HG03520 (cell line): Measurements from ENCODE around the gene DOLPP1.

Source experiments
- ATAC-seq: cut with Tn5 transposase; IDR thresholded peaks from one replicate; pipeline ENCODE4 v1.9.1; 2021; ENCODE audit warnings: mild to moderate bottlenecking, moderate library complexity; ENCODE audit not compliant: unreplicated experiment

Gene DOLPP1

GRCh38 chr9:129063061-129063460, 17.9 kb upstream of the DOLPP1 start:
- ATAC-seq, result no peak

GRCh38 chr9:129064499-129064908, 16.4 kb upstream of the DOLPP1 start:
- ATAC-seq, result no peak

GRCh38 chr9:129068110-129068509, 12.8 kb upstream of the DOLPP1 start:
- ATAC-seq, result no peak

GRCh38 chr9:129068990-129069861, 11.7 kb upstream of the DOLPP1 start:
- ATAC-seq, result no peak

- no peak for ATAC-seq
These were observed 10.9 kb upstream of the DOLPP1 start for GRCh38 chr9:129069862-129070641.

GRCh38 chr9:129070696-129071525, 10.0 kb upstream of the DOLPP1 start:
- no peak for ATAC-seq

- no peak for ATAC-seq
These were observed 9.3 kb upstream of the DOLPP1 start for GRCh38 chr9:129071526-129072126.

GRCh38 chr9:129072171-129072570, 8.7 kb upstream of the DOLPP1 start:
- ATAC-seq, result no peak

- no peak for ATAC-seq
These were observed 7.5 kb upstream of the DOLPP1 start for GRCh38 chr9:129073404-129073803.

GRCh38 chr9:129074106-129074505, 6.8 kb upstream of the DOLPP1 start:
- no peak for ATAC-seq

- no peak for ATAC-seq
These were observed 4.8 kb upstream of the DOLPP1 start for GRCh38 chr9:129075996-129076639.

- no peak for ATAC-seq
These were observed 4.3 kb upstream of the DOLPP1 start for GRCh38 chr9:129076640-129077037.

GRCh38 chr9:129077236-129077635, 3.7 kb upstream of the DOLPP1 start:
- no peak for ATAC-seq

GRCh38 chr9:129078691-129079503, 2.0 kb upstream of the DOLPP1 start:
- no peak for ATAC-seq

- no peak for ATAC-seq
These were observed 1.1 kb upstream of the DOLPP1 start for GRCh38 chr9:129079829-129080228.

- no peak for ATAC-seq
These were observed 662 bp upstream of the DOLPP1 start for GRCh38 chr9:129080298-129080600.

- no peak for ATAC-seq
These were observed 535 bp downstream of the DOLPP1 start for GRCh38 chr9:129081388-129081904.

GRCh38 chr9:129084087-129084486, 3.2 kb downstream of the DOLPP1 start:
- no peak for ATAC-seq

- ATAC-seq, result no peak
These were observed 8.3 kb downstream of the DOLPP1 start for GRCh38 chr9:129089246-129089645.
